HepG2 (cell line): ENCODE results near the gene SH3GL1. TPM values are rescaled to one million over a fixed set of nuclear protein-coding genes. Genes with fewer than 3 reads are reported as not detected.

Experiments used
- ATAC-seq: fragments of 200-7000 bp; cut with Tn5 transposase; 3 replicates; pipeline ENCODE4 v1.9.1; 2020; ENCODE audit warnings: mild to moderate bottlenecking, moderate library complexity
- BruUV-seq: library from RNA; stranded (reverse); fragments of 400-500 nt; replicated peaks from 2 replicates; lab custom pipeline; 2021; lab: Mats Ljungman, UMichigan
- CTCF ChIA-PET: fragments of 300-600 bp; formaldehyde crosslinking; extraction: SDS; loops from one replicate; lab custom pipeline; 2021; ENCODE audit warnings: low total read pairs, inconsistent platforms, low intra/inter-chr PET ratio; lab: Yijun Ruan, JAX
- POLR2A ChIA-PET: fragments of 350-600 bp; sonication (Branson Sonifier 250); formaldehyde crosslinking; loops from one replicate; lab custom pipeline; 2020; ENCODE audit warnings: antibody characterized with exemption, inconsistent platforms; lab: Yijun Ruan, JAX
- DNase-seq: peaks from one replicate; pipeline ENCODE4 v3.0.0-alpha.2; 2015; ENCODE audit warnings: low spot score
- FAIRE-seq: peaks from 3 replicates; lab custom pipeline; 2011; peaks lifted over from hg19 to GRCh38; lab: Jason Lieb, UNC
- H2AFZ ChIP-seq: one replicate; pipeline ENCODE4 v1.6.1; 2011; ENCODE audit warnings: low read length, inconsistent platforms
- H3K27ac ChIP-seq: fragments of 300-600 bp; 3 replicates; pipeline ENCODE4 v1.8.0; 2011; ENCODE audit warnings: mixed run types, mild to moderate bottlenecking, mixed read lengths, low read length, inconsistent platforms; ENCODE audit not compliant: insufficient read depth; ENCODE audit errors: extremely low read length
- H3K27me3 ChIP-seq, 2 experiments: fragments of 200-600 bp in 1 of 2; 2 replicates in 1 of 2; 3 replicates in 1 of 2; pipeline versions ENCODE4 v1.6.0 to v1.8.0; 2011; ENCODE audit warnings: low read length in 2 of 2, mild to moderate bottlenecking in 2 of 2, moderate library complexity in 2 of 2, inconsistent platforms in 1 of 2; ENCODE audit not compliant: insufficient read depth in 2 of 2, control insufficient read depth in 1 of 2
- H3K36me3 ChIP-seq, 2 experiments: fragments of 200-600 bp in 1 of 2; replicated peaks in 1 of 2; 2 replicates in 1 of 2; 3 replicates in 1 of 2; pipeline versions ENCODE4 v1.5.1 to v1.8.0; 2011; ENCODE audit warnings: low read length in 2 of 2, inconsistent platforms in 1 of 2; ENCODE audit not compliant: insufficient read depth in 2 of 2, control insufficient read depth in 1 of 2
- H3K4me1 ChIP-seq: 2 replicates; pipeline ENCODE4 v1.5.1; 2012; ENCODE audit warnings: low read length, inconsistent platforms; ENCODE audit not compliant: insufficient read depth
- H3K4me2 ChIP-seq: 2 replicates; pipeline ENCODE4 v1.6.0; 2011; ENCODE audit warnings: low read depth, low read length, inconsistent platforms
- H3K4me3 ChIP-seq, 3 experiments: fragments of 200-600 bp in 1 of 3; sonication (generic), shearing (Covaris generic) in 1 of 3; replicated peaks in 1 of 3; 2 replicates each; pipeline ENCODE4 v1.5.1; 2011 to 2016; ENCODE audit warnings: low read length in 3 of 3, inconsistent platforms in 2 of 3, low read depth in 2 of 3, mild to moderate bottlenecking in 2 of 3, control low read depth in 1 of 3, mixed read lengths in 1 of 3; ENCODE audit not compliant: insufficient read depth in 1 of 3
- H3K79me2 ChIP-seq: one replicate; pipeline ENCODE4 v1.6.1; 2011; ENCODE audit warnings: low read length, inconsistent platforms; ENCODE audit not compliant: insufficient read depth
- H3K9ac ChIP-seq: 2 replicates; pipeline ENCODE4 v1.6.0; 2011; ENCODE audit warnings: mild to moderate bottlenecking, low read depth, low read length, inconsistent platforms; ENCODE audit not compliant: insufficient read depth
- H3K9me3 ChIP-seq: 2 replicates; pipeline ENCODE4 v1.5.1; 2012; ENCODE audit warnings: mild to moderate bottlenecking, low read length
- H4K20me1 ChIP-seq: 2 replicates; pipeline ENCODE4 v1.6.0; 2011; ENCODE audit warnings: inconsistent platforms, mild to moderate bottlenecking, low read length, moderate library complexity; ENCODE audit not compliant: insufficient read depth
- BATF2 ChIP-seq: sonication (generic); formaldehyde crosslinking; IDR thresholded peaks from 2 replicates; pipeline ENCODE4 v1.8.0; 2022; ENCODE audit warnings: mild to moderate bottlenecking, missing genetic modification reagents, moderate library complexity
- HIC2 ChIP-seq: sonication (generic); formaldehyde crosslinking; IDR thresholded peaks from 2 replicates; pipeline ENCODE4 v1.9.0; 2022; ENCODE audit warnings: low read depth, missing genetic modification reagents
- HNRNPL ChIP-seq: fragments of 200-400 bp; formaldehyde crosslinking; IDR thresholded peaks from 2 replicates; pipeline ENCODE4 v1.6.1; 2017; ENCODE audit warnings: mild to moderate bottlenecking, low read depth, low read length
- POGZ ChIP-seq: sonication (generic); formaldehyde crosslinking; IDR thresholded peaks from 2 replicates; pipeline ENCODE4 v1.4.0; 2020; ENCODE audit warnings: mild to moderate bottlenecking, missing genetic modification reagents
- ZSCAN29 ChIP-seq: sonication (generic); formaldehyde crosslinking; conservative IDR thresholded peaks from 2 replicates; pipeline ENCODE4 v1.4.0; 2020; ENCODE audit warnings: mild to moderate bottlenecking, missing genetic modification reagents
- WGBS: methylation state at CpG from one replicate; pipeline ENCODE4 v1.1.6; 2017; ENCODE audit warnings: low lambda C conversion rate; 5-methylcytosine and 5-hydroxymethylcytosine counted together
- in situ Hi-C: cut with HindIII; loops from 2 replicates; pipeline ENCODE4 v1.10.0; 2017; ENCODE audit warnings: low pct_unique_long_range_greater_than_20kb; ENCODE audit not compliant: extremely low pct_ligation_motif_present
- intact Hi-C: fragments of 100-400 bp; cut with micrococcal nuclease; formaldehyde crosslinking; loops from one replicate; pipeline ENCODE4 v1.10.0; 2022; ENCODE audit not compliant: unreplicated experiment
- polyA plus RNA-seq, 8 experiments: library from polyadenylated mRNA; depleted of rRNA in 3 of 8; stranded (reverse) in 7 of 8; unstranded in 1 of 8; fragments of >200 nt; fragmentation: Illumina TruSeq in 4 of 8; extraction: Trizol in 4 of 8; gene quantifications; 2 replicates each; pipeline versions ENCODE4 v1.2.1 to v1.2.3, GENCODE V29; 2011 to 2016; ENCODE audit warnings: low read depth in 4 of 8, missing spikeins in 1 of 8, mixed read lengths in 1 of 8; ENCODE audit not compliant: insufficient read depth in 1 of 8
- total RNA-seq, 5 experiments: library from RNA; depleted of rRNA; stranded (reverse); fragments of >200 nt; fragmentation: Illumina TruSeq; extraction: Trizol; gene quantifications; 2 replicates each; pipeline ENCODE4 v1.2.3, GENCODE V29; 2016; ENCODE audit warnings: low read depth in 1 of 5
- TF ChIP-seq, protein P1 (sequence below): sonication (generic); formaldehyde crosslinking; IDR thresholded peaks from 2 replicates; pipeline ENCODE4 v1.5.0; 2020; ENCODE audit warnings: mild to moderate bottlenecking, missing genetic modification reagents

SH3GL1 gene
- total and polyA plus RNA-seq, 2 of the 13 experiments (the other 11 are each of a cell fraction or from before 2014, with no cell fraction given) = 33.0 to 45.1 TPM

DNA sequence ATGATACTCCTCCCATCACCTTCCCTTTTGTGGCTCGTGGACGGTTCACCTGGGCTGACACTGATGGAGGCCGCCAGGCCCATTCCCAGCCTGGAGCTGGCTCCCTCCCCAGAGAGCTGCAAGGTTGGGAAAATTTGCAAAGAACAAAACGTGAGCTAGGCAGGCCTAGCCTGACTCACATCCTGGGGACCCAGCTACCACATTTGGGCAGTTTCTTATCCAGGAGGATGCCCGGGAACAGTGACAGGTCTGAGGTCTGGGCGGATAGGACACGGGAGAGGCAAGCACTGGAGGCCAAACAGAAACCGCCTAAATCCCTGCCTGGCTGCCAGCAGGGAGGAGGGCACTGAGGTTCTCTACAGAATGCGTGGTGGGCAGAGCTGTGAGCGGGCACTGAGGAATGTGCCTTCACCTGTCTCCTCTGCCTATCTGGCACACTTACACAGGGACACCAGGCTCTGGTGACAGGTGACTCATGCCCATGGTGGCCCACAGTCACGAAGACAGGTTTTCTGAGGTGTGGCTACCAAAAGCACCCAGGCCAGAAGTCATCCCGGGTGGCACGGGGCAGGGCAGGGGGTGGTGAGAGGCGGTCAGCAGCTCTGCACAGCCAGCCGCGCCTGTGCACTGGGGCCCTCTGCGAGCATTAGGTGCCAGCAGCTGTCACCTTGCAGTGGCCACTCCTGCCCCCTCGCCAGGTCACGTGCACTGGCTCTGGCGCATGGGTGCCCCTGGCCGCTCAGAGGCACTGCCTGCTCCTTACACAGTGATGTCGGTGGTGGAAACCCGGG lies 23.2 kb downstream of the SH3GL1 start:
- in situ Hi-C loops (no loop called here), intact Hi-C loops (no loop called here)
- TF ChIP-seq ZSCAN29 (no peak), HIC2 (CRISPR knock-in tag) (0 out of 2 replicates have a peak, but pooled peaks have one; percentile 16), HNRNPL (0 out of 2 replicates have a peak, but pooled peaks have one; percentile 48)
- peaks cover 42% of the 10 kb centered on the region for H3K4me1 ChIP-seq
- CTCF ChIA-PET = interaction anchor here (3.1 kb wide), 1 partner anchor 24 kb away, joined by 27 read pairs; the partner anchor contains the start of genes CHAF1A and SH3GL1
- no peaks in the 10 kb centered on the region for H3K9me3 ChIP-seq
- peaks cover 2 to 20% of the 10 kb centered on the region in 2 experiments; a peak in 3 of 5 replicates for H3K36me3 ChIP-seq
- no peak overlapping the region for H3K27ac ChIP-seq
- no peak for DNase-seq
- H3K27me3 ChIP-seq = no peaks in the 10 kb centered on the region
- no peak for FAIRE-seq
- ATAC-seq = no peak
- BruUV-seq = no TSS peak
- peaks cover 6% of the 10 kb centered on the region; the same call in 1 of the 2 replicates for H4K20me1 ChIP-seq
- peaks cover 73% of the 10 kb centered on the region for H3K79me2 ChIP-seq
- 93% methylated on average over 13 of the region's 23 CpGs for WGBS
- no peak overlapping the region for H2AFZ ChIP-seq
- H3K9ac ChIP-seq = no peak overlapping the region
- H3K4me3 ChIP-seq = no peak overlapping the region
- POLR2A ChIA-PET = interaction anchor here (3.9 to 4.8 kb wide), 2 partner anchors 14 to 34 kb away, joined by 30 to 64 read pairs; partner anchors contain the start of gene MPND
- no peak overlapping the region for H3K4me2 ChIP-seq

DNA sequence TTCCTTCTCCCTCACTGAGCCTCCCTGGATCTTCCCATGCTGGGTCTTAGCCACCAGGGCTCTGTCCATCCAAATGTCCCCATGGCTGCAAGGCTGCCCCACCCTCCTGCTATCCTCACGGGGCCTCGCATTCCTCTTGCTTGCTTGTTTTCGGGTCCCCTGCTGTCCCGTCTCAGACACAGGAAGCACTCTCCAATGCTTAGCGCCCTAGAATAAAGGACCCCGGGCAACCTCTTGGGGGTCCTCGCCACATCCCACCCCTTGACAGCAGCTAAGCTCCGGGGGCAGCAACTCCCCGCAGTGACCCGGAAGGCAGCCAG lies 23.7 kb downstream of the SH3GL1 start:
- Histone ChIP-seq H3K79me2 (peaks cover 71% of the 10 kb centered on the region), H3K9me3 (no peaks in the 10 kb centered on the region), H3K27me3 (no peaks in the 10 kb centered on the region), H3K4me1 (peaks cover 42% of the 10 kb centered on the region), H3K36me3 (peaks cover 2 to 24% of the 10 kb centered on the region in 2 experiments; a peak in 4 of 5 replicates), H3K9ac (no peak overlapping the region), H2AFZ (no peak overlapping the region), H3K27ac (peak overlapping the region; percentile 84), H3K4me3 (no peak overlapping the region), H3K4me2 (no peak overlapping the region), H4K20me1 (peaks cover 6% of the 10 kb centered on the region; the same call in 1 of the 2 replicates)
- ChIA-PET POLR2A (interaction anchor here (1.2 to 4.8 kb wide), 3 partner anchors 15 to 34 kb away, joined by 3 to 64 read pairs (median 30); partner anchors contain the start of gene MPND), CTCF (interaction anchor here (3.1 kb wide), 1 partner anchor 24 kb away, joined by 27 read pairs; the partner anchor contains the start of genes CHAF1A and SH3GL1)
- DNase-seq (no peak), ATAC-seq (no peak), FAIRE-seq (no peak)
- WGBS = 94% methylated on average over 10 of the region's 10 CpGs
- in situ Hi-C loops (no loop called here), intact Hi-C loops (no loop called here)
- BruUV-seq = no TSS peak
- TF ChIP-seq POGZ (CRISPR knock-in tag) (no peak), BATF2 (CRISPR knock-in tag) (no peak)
- TF ChIP-seq, protein P1, sequence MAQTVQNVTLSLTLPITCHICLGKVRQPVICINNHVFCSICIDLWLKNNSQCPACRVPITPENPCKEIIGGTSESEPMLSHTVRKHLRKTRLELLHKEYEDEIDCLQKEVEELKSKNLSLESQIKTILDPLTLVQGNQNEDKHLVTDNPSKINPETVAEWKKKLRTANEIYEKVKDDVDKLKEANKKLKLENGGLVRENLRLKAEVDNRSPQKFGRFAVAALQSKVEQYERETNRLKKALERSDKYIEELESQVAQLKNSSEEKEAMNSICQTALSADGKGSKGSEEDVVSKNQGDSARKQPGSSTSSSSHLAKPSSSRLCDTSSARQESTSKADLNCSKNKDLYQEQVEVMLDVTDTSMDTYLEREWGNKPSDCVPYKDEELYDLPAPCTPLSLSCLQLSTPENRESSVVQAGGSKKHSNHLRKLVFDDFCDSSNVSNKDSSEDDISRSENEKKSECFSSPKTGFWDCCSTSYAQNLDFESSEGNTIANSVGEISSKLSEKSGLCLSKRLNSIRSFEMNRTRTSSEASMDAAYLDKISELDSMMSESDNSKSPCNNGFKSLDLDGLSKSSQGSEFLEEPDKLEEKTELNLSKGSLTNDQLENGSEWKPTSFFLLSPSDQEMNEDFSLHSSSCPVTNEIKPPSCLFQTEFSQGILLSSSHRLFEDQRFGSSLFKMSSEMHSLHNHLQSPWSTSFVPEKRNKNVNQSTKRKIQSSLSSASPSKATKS = no peak
